ENCODE results near the gene OR2K2.

- TF ChIP-seq CTCF (IDR thresholded peaks at IDR 0.05) (no peak), POLR2A (IDR thresholded peaks at IDR 0.05) (no peak)
Measured at GRCh38 chr9:111298111-111298510, 31.9 kb downstream of the OR2K2 start.

All from testis (tissue), 2 donors.